Testis (tissue), 3 donors: ENCODE measurements around the gene TSC22D1. TPM values are rescaled to one million over a fixed set of nuclear protein-coding genes. Genes with fewer than 3 reads are reported as not detected.
A peak's percentile ranks its signal among the peaks of the same experiment; 100 is the strongest.

ENCODE experiments used
- DNase-seq: peaks from one replicate; pipeline ENCODE4 v3.0.0-alpha.2; 2019
- H3K27ac ChIP-seq, 2 donors: fragments of 200-600 bp; sonication (generic); one replicate each; pipeline ENCODE4 v1.5.1; 2019
- H3K27me3 ChIP-seq: fragments of 200-600 bp; sonication (generic); one replicate; pipeline ENCODE4 v1.5.1; 2019
- H3K36me3 ChIP-seq: fragments of 200-600 bp; sonication (generic); one replicate; pipeline ENCODE4 v1.5.1; 2017; ENCODE audit warnings: low read depth; ENCODE audit errors: missing control alignments
- H3K4me1 ChIP-seq: fragments of 200-600 bp; sonication (generic); one replicate; pipeline ENCODE4 v1.5.1; 2019
- H3K4me3 ChIP-seq, 2 donors: fragments of 200-600 bp; sonication (generic); one replicate each; pipeline ENCODE4 v1.5.1; 2017 to 2019
- H3K9me3 ChIP-seq: fragments of 200-600 bp; sonication (generic); one replicate; pipeline ENCODE4 v1.5.1; 2017
- CTCF ChIP-seq, 3 experiments: fragments of 450-650 bp in 2 of 3; fragments of 200-600 bp in 1 of 3; sonication (generic) in 1 of 3; IDR thresholded peaks; one replicate each; pipeline ENCODE4 v1.5.1; 2016 to 2019; ENCODE audit warnings: antibody characterized with exemption in 3 of 3, mild to moderate bottlenecking in 2 of 3, moderate library complexity in 1 of 3
- POLR2A ChIP-seq: fragments of 450-650 bp; IDR thresholded peaks from one replicate; pipeline ENCODE4 v1.6.1; 2017; ENCODE audit warnings: antibody characterized with exemption, mild to moderate bottlenecking, moderate library complexity
- WGBS, 2 donors: methylation state at CpG; one replicate each; pipeline ENCODE4 v1.1.5; 2018; 5-methylcytosine and 5-hydroxymethylcytosine counted together
- intact Hi-C: fragments of 100-400 bp; cut with DNase I; formaldehyde crosslinking; loops from one replicate; pipeline ENCODE4 v1.15.1; 2023; ENCODE audit warnings: low total_unique reads
- polyA plus RNA-seq: library from polyadenylated mRNA; stranded (reverse); fragments of 350-450 nt; fragmentation: Illumina TruSeq; extraction: RNeasy Lipid Tissue Mini Kit (QIAGEN cat#74804); gene quantifications from one replicate; pipeline ENCODE4 v1.2.3, GENCODE V29; 2014; ENCODE audit warnings: low read depth, low replicate concordance; ENCODE audit not compliant: insufficient read depth
- total RNA-seq, 2 donors: library from RNA; depleted of rRNA; stranded (reverse); fragments of >200 nt; gene quantifications; one replicate each; pipeline ENCODE4 v1.2.3, GENCODE V29; 2016

Gene TSC22D1
- total and polyA plus RNA-seq, 3 donors from 2014 or later = 189 to 227 (median 193) TPM

- intact Hi-C loops = no loop called here
- no peak for DNase-seq
- WGBS, 2 donors = 73 to 78% methylated on average over 7 to 8 of the region's 8 CpGs
- Histone ChIP-seq H3K36me3 (no peaks in the 10 kb centered on the region), H3K9me3 (no peaks in the 10 kb centered on the region), H3K27me3 (no peaks in the 10 kb centered on the region), H3K27ac (no peak overlapping the region), H3K4me3 (no peak overlapping the region), H3K4me1 (no peaks in the 10 kb centered on the region)
- no peak for TF ChIP-seq POLR2A
- TF ChIP-seq CTCF (IDR thresholded peaks at IDR 0.05) = no peak
Measured at GRCh38 chr13:44417446-44417845, 158.7 kb downstream of the TSC22D1 start.

GRCh38 chr13:44416744-44417143 is 159.4 kb downstream of the TSC22D1 start:
- H3K9me3 ChIP-seq = no peaks in the 10 kb centered on the region
- no peak for DNase-seq
- TF ChIP-seq CTCF (IDR thresholded peaks at IDR 0.05) (no peak), POLR2A (no peak)
- no peaks in the 10 kb centered on the region for H3K4me1 ChIP-seq
- H3K4me3 ChIP-seq = no peak overlapping the region
- no peaks in the 10 kb centered on the region for H3K27me3 ChIP-seq
- H3K27ac ChIP-seq = no peak overlapping the region
- H3K36me3 ChIP-seq = no peaks in the 10 kb centered on the region
- 60 to 71% methylated on average over 6 of the region's 6 CpGs for WGBS, 2 donors
- intact Hi-C loops = no loop called here

GRCh38 chr13:44416301-44416700 is 159.8 kb downstream of the TSC22D1 start:
- H3K27ac ChIP-seq = no peak overlapping the region
- H3K9me3 ChIP-seq = no peaks in the 10 kb centered on the region
- H3K4me3 ChIP-seq = peak overlapping the region in 1 of 2 donors; percentile 20
- no peaks in the 10 kb centered on the region for H3K36me3 ChIP-seq
- no peak for DNase-seq
- no peaks in the 10 kb centered on the region for H3K27me3 ChIP-seq
- intact Hi-C loops = no loop called here
- WGBS, 2 donors = 69 to 74% methylated on average over 10 of the region's 10 CpGs
- no peaks in the 10 kb centered on the region for H3K4me1 ChIP-seq
- no peak for TF ChIP-seq POLR2A
- TF ChIP-seq CTCF (IDR thresholded peaks at IDR 0.05) = no peak

- Histone ChIP-seq H3K36me3 (no peaks in the 10 kb centered on the region), H3K4me3 (peak overlapping the region in 1 of 2 donors; percentile 20), H3K9me3 (no peaks in the 10 kb centered on the region), H3K27ac (no peak overlapping the region), H3K27me3 (no peaks in the 10 kb centered on the region), H3K4me1 (no peaks in the 10 kb centered on the region)
- WGBS, 2 donors = 55 to 67% methylated on average over 15 of the region's 15 CpGs
- TF ChIP-seq CTCF (IDR thresholded peaks at IDR 0.05) (no peak), POLR2A (no peak)
- intact Hi-C loops = no loop called here
- DNase-seq = no peak
Measured at GRCh38 chr13:44415815-44416214, 160.3 kb downstream of the TSC22D1 start.

GRCh38 chr13:44414716-44415115 is 161.4 kb downstream of the TSC22D1 start:
- TF ChIP-seq POLR2A (no peak), CTCF (IDR thresholded peaks at IDR 0.05) (no peak)
- Histone ChIP-seq H3K36me3 (no peaks in the 10 kb centered on the region), H3K27ac (no peak overlapping the region), H3K4me3 (peak overlapping the region; percentile 39 to 53), H3K4me1 (no peaks in the 10 kb centered on the region), H3K27me3 (no peaks in the 10 kb centered on the region), H3K9me3 (no peaks in the 10 kb centered on the region)
- peak; percentile 66 for DNase-seq
- intact Hi-C loops = no loop called here
- 76 to 84% methylated on average over 23 to 26 of the region's 26 CpGs for whole genome bisulfite sequencing, 2 donors
